HG02938 (cell line): Measurements from ENCODE around the gene CTBS.

ENCODE experiments used
- ATAC-seq: cut with Tn5 transposase; IDR thresholded peaks from one replicate; pipeline ENCODE4 v1.9.1; 2021; ENCODE audit warnings: mild to moderate bottlenecking, moderate library complexity; ENCODE audit not compliant: unreplicated experiment

The CTBS gene

DNA sequence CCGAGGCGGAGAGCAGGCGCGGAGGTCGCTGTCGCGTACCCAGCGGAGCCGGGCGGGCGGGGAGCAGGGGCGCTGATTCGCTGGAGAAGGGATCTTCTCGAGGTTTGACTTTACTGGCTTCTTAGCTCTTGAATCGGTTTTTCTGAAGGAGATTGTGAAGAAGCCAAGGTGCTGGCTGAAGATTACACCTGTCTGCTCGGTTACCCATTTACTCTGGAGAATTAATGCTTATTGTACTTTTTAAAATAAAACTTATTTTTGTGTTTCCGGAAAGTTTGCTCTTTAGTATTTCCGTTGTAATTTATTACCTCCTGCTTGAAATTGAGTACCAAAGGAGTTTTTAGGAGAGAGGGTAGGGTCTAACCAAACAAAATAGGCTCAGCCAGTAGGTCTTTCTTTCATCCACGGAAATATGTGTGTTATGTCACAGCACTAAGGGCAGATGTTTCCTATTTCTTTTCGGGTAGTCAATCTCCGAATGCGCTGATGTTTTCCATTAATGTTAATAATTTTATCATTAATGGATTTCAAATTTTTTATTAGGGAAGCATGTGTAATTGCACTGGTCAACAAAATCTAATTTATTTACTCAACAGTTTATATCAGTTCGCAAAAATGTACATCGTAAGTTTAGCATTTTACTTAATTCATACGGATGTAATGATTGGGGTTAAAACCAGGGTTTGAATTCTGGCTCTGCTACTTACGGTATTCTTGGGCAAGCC is 67.3 kb downstream of the CTBS start:
- no peak for ATAC-seq

DNA sequence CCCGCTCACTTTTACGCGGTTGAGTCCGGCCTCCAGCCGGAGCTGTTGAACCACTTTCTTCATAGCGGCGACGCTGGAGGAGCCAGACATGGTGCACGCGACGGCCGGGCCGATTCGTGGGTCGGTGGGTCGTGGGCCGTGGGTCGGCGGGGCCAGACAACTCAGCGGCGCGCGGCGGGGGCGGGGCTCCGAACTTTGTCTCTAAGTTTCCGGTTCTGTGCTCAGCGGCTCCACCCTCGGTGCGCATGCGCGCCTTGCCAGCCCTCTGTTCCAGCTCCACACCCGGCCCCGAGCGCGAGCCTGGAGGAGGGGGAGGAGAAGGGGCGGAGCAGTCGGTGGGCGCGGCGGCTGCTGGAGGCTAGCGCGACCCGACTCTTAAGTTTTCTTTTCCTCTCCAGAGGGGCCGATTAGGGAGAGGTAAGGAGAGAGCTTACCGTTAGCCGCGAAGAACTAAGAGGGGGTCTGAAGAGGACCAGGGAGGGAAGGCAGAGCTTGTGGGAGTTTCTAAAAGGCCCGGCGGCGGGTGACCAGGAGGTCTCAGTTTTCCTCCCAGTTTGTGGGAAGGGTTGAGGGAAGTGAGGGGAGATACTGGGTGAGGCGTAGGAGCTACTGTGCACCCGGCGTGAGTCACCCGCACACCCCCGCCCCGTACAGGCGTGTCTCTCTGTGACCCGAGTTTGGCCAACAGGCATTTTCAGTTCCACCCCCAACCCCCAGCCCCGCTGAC is 68.1 kb downstream of the CTBS start, which contains the start of the genes GNG5 and SPATA1:
GNG5 (minus strand) TSS at position 580 of the 727 bp plus-strand sequence; CDS start at position 90, 490 bp downstream.
SPATA1 (plus strand) TSS at position 385 of the 727 bp plus-strand sequence. CDS start 9,974 bp downstream, outside the sequence.
- ATAC-seq: peak; percentile 82

GRCh38 chr1:84505493-84506001 is 68.7 kb downstream of the CTBS start:
- ATAC-seq: peak; percentile 31

DNA sequence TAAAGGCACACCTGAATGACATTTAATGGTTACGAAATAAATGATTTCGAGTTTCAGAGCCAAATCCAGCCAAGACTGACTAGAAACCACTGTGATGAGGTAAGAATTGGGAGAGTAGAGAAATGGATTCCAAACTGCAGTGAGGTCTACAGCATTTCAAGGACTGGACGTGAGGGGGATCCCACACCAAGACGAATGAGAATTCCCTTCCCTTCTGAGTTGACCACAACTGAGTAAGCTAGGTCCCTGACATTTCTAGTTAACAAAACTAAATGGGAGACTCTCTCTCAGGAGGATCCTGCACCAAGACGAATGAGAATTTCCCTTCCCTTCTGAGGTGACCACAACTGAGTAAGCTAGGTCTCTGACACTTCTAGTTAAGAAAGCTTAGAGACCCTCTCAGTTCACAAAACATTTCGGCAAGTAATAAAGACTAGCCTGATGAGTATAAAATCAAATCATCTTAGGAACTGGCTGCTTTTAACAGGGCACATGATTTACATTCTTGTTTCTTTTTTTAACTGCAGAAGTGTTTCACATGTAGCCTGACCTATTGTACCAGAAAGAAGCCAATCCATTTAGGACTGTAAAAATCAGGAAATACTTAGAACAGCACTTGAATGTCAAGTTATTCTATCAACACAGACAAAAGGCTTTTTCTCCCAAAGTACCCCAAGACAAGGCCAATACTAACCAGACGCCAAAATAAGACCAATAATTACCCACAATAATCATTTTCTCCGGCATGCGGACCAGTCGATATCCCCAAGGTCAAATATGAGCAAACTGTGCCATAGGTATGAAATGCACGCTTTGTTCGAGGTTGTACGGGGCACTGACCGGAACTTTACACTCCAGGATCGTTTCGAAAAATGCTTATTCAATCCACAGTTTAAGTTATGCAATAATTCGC is 69.4 kb downstream of the CTBS start:
- ATAC-seq: no peak

- no peak for ATAC-seq
Observed at GRCh38 chr1:84502927-84503326, 71.3 kb downstream of the CTBS start.
